SK-N-MC (cell line): ENCODE results near the gene SPACA5.
"Not testable (repeated sequence)": the region's sequence is repeated elsewhere in the genome, so short reads cannot be mapped to it uniquely, and the experiment has no call there.

Experiments used
- EZH2 ChIP-seq: fragments of 200-600 bp; sonication (generic); IDR thresholded peaks from one replicate; pipeline ENCODE4 v1.6.1; 2017; ENCODE audit warnings: antibody characterized with exemption
- POLR2AphosphoS5 ChIP-seq: IDR thresholded peaks from 2 replicates; pipeline ENCODE4 v1.6.1; 2012; ENCODE audit warnings: mild to moderate bottlenecking, low read depth, low read length, borderline replicate concordance

- TF ChIP-seq POLR2AphosphoS5, EZH2: not testable (repeated sequence)
These were observed 45.0 kb upstream of the SPACA5 start for GRCh38 chrX:47961830-47962229.
